HepG2 (cell line): ENCODE data around the gene FIBP. TPM values are rescaled to one million over a fixed set of nuclear protein-coding genes. Genes with fewer than 3 reads are reported as not detected.
A peak's percentile ranks its signal among the peaks of the same experiment; 100 is the strongest.

Experiments
- ARNT2 ChIP-seq: sonication (generic); formaldehyde crosslinking; IDR thresholded peaks from 2 replicates; pipeline ENCODE4 v1.8.0; 2022; ENCODE audit warnings: mild to moderate bottlenecking, low read depth, missing genetic modification reagents, moderate library complexity
- CREB1 ChIP-seq, 2 experiments: fragments of 450-650 bp in 1 of 2; IDR thresholded peaks; 2 replicates each; pipeline ENCODE4 v1.6.1; 2016 to 2017; ENCODE audit warnings: control low read depth in 1 of 2, mild to moderate bottlenecking in 1 of 2, missing compliant biosample characterization in 1 of 2, missing genetic modification characterization in 1 of 2
- ETV6 ChIP-seq: sonication (generic); formaldehyde crosslinking; conservative IDR thresholded peaks from 2 replicates; pipeline ENCODE4 v1.4.0; 2020; ENCODE audit warnings: missing genetic modification reagents
- IRF2 ChIP-seq: IDR thresholded peaks from 2 replicates; pipeline ENCODE4 v1.6.1; 2018; ENCODE audit warnings: missing genetic modification reagents, missing compliant biosample characterization
- MBNL3 ChIP-seq: fragments of 250-450 bp; sonication (Bioruptor Pico); conservative IDR thresholded peaks from 2 replicates; pipeline ENCODE4 v1.8.0; 2022; ENCODE audit warnings: mild to moderate bottlenecking, inconsistent platforms
- NFKBIZ ChIP-seq: IDR thresholded peaks from 2 replicates; pipeline ENCODE4 v1.6.1; 2018; ENCODE audit warnings: missing genetic modification reagents, missing compliant biosample characterization
- NR2F1 ChIP-seq, 2 experiments: fragments of 450-650 bp in 1 of 2; formaldehyde crosslinking in 1 of 2; IDR thresholded peaks; 2 replicates each; pipeline versions ENCODE4 v1.5.0 to v1.6.1; 2016 to 2020; ENCODE audit warnings: mild to moderate bottlenecking in 1 of 2, missing compliant biosample characterization in 1 of 2, missing genetic modification reagents in 1 of 2, moderate library complexity in 1 of 2
- PHF21A ChIP-seq: sonication (generic); formaldehyde crosslinking; IDR thresholded peaks from 2 replicates; pipeline ENCODE4 v1.5.0; 2020; ENCODE audit warnings: mild to moderate bottlenecking, missing genetic modification reagents
- PHF5A ChIP-seq: IDR thresholded peaks from one replicate; pipeline ENCODE4 v1.6.1; 2018; ENCODE audit warnings: low read depth, missing genetic modification reagents; ENCODE audit not compliant: unreplicated experiment
- RFX1 ChIP-seq: fragments of 450-650 bp; IDR thresholded peaks from 2 replicates; pipeline ENCODE4 v1.6.1; 2017
- SMAD1 ChIP-seq: sonication (generic); formaldehyde crosslinking; IDR thresholded peaks from 2 replicates; pipeline ENCODE4 v1.4.0; 2020; ENCODE audit warnings: missing genetic modification reagents, low read depth, mild to moderate bottlenecking, borderline replicate concordance
- SOX5 ChIP-seq: IDR thresholded peaks from 2 replicates; pipeline ENCODE4 v1.6.1; 2016; ENCODE audit warnings: borderline replicate concordance
- SP5 ChIP-seq: IDR thresholded peaks from 2 replicates; pipeline ENCODE4 v1.6.1; 2016; ENCODE audit warnings: low read depth, borderline replicate concordance
- SUZ12 ChIP-seq: fragments of 150-350 bp; IDR thresholded peaks from 2 replicates; pipeline ENCODE4 v1.6.1; 2014; ENCODE audit warnings: low read depth, low read length
- ZKSCAN5 ChIP-seq: sonication (generic); formaldehyde crosslinking; IDR thresholded peaks from 2 replicates; pipeline ENCODE4 v1.5.1; 2020; ENCODE audit warnings: mild to moderate bottlenecking, missing genetic modification reagents
- ZNF256 ChIP-seq: sonication (generic); formaldehyde crosslinking; conservative IDR thresholded peaks from 2 replicates; pipeline ENCODE4 v1.4.0; 2020; ENCODE audit warnings: missing genetic modification reagents
- ZNF264 ChIP-seq: sonication (generic); formaldehyde crosslinking; IDR thresholded peaks from 2 replicates; pipeline ENCODE4 v1.4.0; 2020; ENCODE audit warnings: missing genetic modification reagents
- ZNF607 ChIP-seq: sonication (generic); formaldehyde crosslinking; IDR thresholded peaks from 2 replicates; pipeline ENCODE4 v1.5.1; 2020; ENCODE audit warnings: missing genetic modification reagents, mild to moderate bottlenecking, borderline replicate concordance
- ZNF629 ChIP-seq: sonication (generic); formaldehyde crosslinking; conservative IDR thresholded peaks from 2 replicates; pipeline ENCODE4 v1.5.0; 2020; ENCODE audit warnings: missing genetic modification reagents
- ZNF883 ChIP-seq: sonication (generic); formaldehyde crosslinking; IDR thresholded peaks from 2 replicates; pipeline ENCODE4 v1.5.1; 2020; ENCODE audit warnings: mild to moderate bottlenecking, missing genetic modification reagents; ENCODE audit errors: not compliant biosample characterization
- ZSCAN9 ChIP-seq: IDR thresholded peaks from 2 replicates; pipeline ENCODE4 v1.6.1; 2016; ENCODE audit warnings: borderline replicate concordance
- polyA plus RNA-seq, 8 experiments: library from polyadenylated mRNA; depleted of rRNA in 3 of 8; stranded (reverse) in 7 of 8; unstranded in 1 of 8; fragments of >200 nt; fragmentation: Illumina TruSeq in 4 of 8; extraction: Trizol in 4 of 8; gene quantifications; 2 replicates each; pipeline versions ENCODE4 v1.2.1 to v1.2.3, GENCODE V29; 2011 to 2016; ENCODE audit warnings: low read depth in 4 of 8, missing spikeins in 1 of 8, mixed read lengths in 1 of 8; ENCODE audit not compliant: insufficient read depth in 1 of 8
- total RNA-seq, 5 experiments: library from RNA; depleted of rRNA; stranded (reverse); fragments of >200 nt; fragmentation: Illumina TruSeq; extraction: Trizol; gene quantifications; 2 replicates each; pipeline ENCODE4 v1.2.3, GENCODE V29; 2016; ENCODE audit warnings: low read depth in 1 of 5
- TF ChIP-seq, protein P1 (sequence below): sonication (generic); formaldehyde crosslinking; IDR thresholded peaks from 2 replicates; pipeline ENCODE4 v1.9.0; 2021; ENCODE audit warnings: missing genetic modification reagents, mild to moderate bottlenecking, borderline replicate concordance
- TF ChIP-seq, protein P2 (sequence below): sonication (generic); formaldehyde crosslinking; IDR thresholded peaks from 2 replicates; pipeline ENCODE4 v1.8.1; 2023; ENCODE audit warnings: mild to moderate bottlenecking, moderate library complexity, missing genetic modification reagents
- TF ChIP-seq, protein P3 (sequence below): sonication (generic); formaldehyde crosslinking; IDR thresholded peaks from 2 replicates; pipeline ENCODE4 v1.4.0; 2020; ENCODE audit warnings: mild to moderate bottlenecking, missing genetic modification reagents
- TF ChIP-seq, protein P4 (sequence below): sonication (generic); formaldehyde crosslinking; IDR thresholded peaks from 2 replicates; pipeline ENCODE4 v1.4.0; 2020; ENCODE audit warnings: missing genetic modification reagents
- TF ChIP-seq, protein P5 (sequence below): sonication (generic); formaldehyde crosslinking; IDR thresholded peaks from 2 replicates; pipeline ENCODE4 v1.4.0; 2020; ENCODE audit warnings: missing genetic modification reagents

The FIBP gene
- total and polyA plus RNA-seq, 2 of the 13 experiments (the other 11 are each of a cell fraction or from before 2014, with no cell fraction given) = 42.9 to 62.1 TPM

DNA sequence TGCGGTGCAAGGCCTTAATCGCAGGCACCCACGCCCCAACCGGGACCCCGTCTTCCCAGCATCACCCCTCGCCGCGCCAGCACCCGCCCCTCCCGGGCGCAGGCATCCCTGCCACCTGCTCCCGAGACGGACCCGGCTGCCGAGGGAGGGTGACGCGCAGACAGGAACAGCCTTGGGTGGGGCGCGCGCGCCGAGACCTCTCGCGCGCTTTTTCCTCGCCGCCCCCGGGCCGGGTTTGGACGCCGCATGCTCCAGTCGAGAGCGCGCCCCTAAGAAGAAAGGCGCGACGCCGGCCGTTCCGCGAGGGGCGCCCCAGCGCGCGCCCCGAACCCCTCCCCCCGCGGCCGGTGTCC is 30.8 kb downstream of the FIBP start (continued):
- no peak; the same call in 1 of the 2 replicates for TF ChIP-seq ETV6 (CRISPR knock-in tag)
- TF ChIP-seq ZNF607 (CRISPR knock-in tag) = no peak
- no peak for TF ChIP-seq MBNL3 (CRISPR knock-in tag)
- no peak for TF ChIP-seq SUZ12
- TF ChIP-seq NR2F1 (CRISPR knock-in tag; IDR thresholded peaks at IDR 0.05) = no peak
- TF ChIP-seq NFKBIZ (CRISPR knock-in tag) = no peak
- TF ChIP-seq PHF21A (CRISPR knock-in tag) = no peak
- TF ChIP-seq, protein P1, sequence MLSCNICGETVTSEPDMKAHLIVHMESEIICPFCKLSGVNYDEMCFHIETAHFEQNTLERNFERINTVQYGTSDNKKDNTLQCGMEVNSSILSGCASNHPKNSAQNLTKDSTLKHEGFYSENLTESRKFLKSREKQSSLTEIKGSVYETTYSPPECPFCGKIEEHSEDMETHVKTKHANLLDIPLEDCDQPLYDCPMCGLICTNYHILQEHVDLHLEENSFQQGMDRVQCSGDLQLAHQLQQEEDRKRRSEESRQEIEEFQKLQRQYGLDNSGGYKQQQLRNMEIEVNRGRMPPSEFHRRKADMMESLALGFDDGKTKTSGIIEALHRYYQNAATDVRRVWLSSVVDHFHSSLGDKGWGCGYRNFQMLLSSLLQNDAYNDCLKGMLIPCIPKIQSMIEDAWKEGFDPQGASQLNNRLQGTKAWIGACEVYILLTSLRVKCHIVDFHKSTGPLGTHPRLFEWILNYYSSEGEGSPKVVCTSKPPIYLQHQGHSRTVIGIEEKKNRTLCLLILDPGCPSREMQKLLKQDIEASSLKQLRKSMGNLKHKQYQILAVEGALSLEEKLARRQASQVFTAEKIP (CRISPR knock-in tag) = no peak
- no peak for TF ChIP-seq SP5
- TF ChIP-seq CREB1 (IDR thresholded peaks at IDR 0.05) = no peak
- TF ChIP-seq CREB1 (CRISPR knock-in tag; IDR thresholded peaks at IDR 0.05) = no peak
- TF ChIP-seq ZSCAN9 = no peak
- no peak for TF ChIP-seq SOX5
- TF ChIP-seq ZNF883 (CRISPR knock-in tag) = no peak
- no peak for TF ChIP-seq SMAD1 (CRISPR knock-in tag)
- TF ChIP-seq PHF5A (CRISPR knock-in tag) = no peak
- TF ChIP-seq, protein P2, sequence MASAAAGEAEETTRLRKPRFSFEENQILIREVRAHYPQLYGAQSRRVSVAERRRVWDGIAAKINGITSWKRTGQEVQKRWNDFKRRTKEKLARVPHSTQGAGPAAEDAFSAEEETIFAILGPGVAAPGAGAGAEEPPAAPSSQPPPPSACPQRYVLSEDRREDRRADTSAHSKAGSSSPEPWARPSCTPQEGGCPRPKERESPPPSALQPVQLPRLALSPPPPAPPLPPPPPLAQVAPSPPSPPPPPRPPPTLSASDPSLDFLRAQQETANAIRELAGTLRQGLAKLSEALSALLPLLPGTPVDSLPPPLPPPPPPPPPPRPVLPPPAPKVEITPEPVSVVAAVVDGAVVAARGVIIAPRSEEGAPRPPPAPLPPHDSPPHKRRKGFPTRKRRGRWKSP (CRISPR knock-in tag) = 0 out of 2 replicates have a peak, but pooled peaks have one; percentile 3
- TF ChIP-seq, protein P3, sequence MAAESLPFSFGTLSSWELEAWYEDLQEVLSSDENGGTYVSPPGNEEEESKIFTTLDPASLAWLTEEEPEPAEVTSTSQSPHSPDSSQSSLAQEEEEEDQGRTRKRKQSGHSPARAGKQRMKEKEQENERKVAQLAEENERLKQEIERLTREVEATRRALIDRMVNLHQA = no peak
- 0 out of 2 replicates have a peak, but pooled peaks have one; percentile 2 for TF ChIP-seq ZNF629 (CRISPR knock-in tag)
- 0 out of 2 replicates have a peak, but pooled peaks have one; percentile 4 for TF ChIP-seq ARNT2 (CRISPR knock-in tag)
- TF ChIP-seq, protein P4, sequence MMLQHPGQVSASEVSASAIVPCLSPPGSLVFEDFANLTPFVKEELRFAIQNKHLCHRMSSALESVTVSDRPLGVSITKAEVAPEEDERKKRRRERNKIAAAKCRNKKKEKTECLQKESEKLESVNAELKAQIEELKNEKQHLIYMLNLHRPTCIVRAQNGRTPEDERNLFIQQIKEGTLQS (CRISPR knock-in tag) = no peak; the same call in 1 of the 2 replicates
- TF ChIP-seq RFX1 = no peak
- no peak for TF ChIP-seq ZNF264
- no peak for TF ChIP-seq ZKSCAN5 (CRISPR knock-in tag)
- 0 out of 2 replicates have a peak, but pooled peaks have one; percentile 56 for TF ChIP-seq ZNF256
- TF ChIP-seq, protein P5, sequence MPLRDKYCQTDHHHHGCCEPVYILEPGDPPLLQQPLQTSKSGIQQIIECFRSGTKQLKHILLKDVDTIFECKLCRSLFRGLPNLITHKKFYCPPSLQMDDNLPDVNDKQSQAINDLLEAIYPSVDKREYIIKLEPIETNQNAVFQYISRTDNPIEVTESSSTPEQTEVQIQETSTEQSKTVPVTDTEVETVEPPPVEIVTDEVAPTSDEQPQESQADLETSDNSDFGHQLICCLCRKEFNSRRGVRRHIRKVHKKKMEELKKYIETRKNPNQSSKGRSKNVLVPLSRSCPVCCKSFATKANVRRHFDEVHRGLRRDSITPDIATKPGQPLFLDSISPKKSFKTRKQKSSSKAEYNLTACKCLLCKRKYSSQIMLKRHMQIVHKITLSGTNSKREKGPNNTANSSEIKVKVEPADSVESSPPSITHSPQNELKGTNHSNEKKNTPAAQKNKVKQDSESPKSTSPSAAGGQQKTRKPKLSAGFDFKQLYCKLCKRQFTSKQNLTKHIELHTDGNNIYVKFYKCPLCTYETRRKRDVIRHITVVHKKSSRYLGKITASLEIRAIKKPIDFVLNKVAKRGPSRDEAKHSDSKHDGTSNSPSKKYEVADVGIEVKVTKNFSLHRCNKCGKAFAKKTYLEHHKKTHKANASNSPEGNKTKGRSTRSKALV (CRISPR knock-in tag) = 0 out of 2 replicates have a peak, but pooled peaks have one; percentile 58
- no peak for TF ChIP-seq IRF2
